HL-60 (cell line): ENCODE results near the gene PTPRK.

Experiments
- DNase-seq, 2 experiments: peaks; one replicate each; pipeline ENCODE4 v3.0.0-alpha.2; 2010 to 2020; ENCODE audit warnings: low read depth in 1 of 2, low spot score in 1 of 2
- H3K27ac ChIP-seq: fragments of 250-450 bp; sonication (Bioruptor Pico); replicated peaks from 2 replicates; pipeline ENCODE4 v1.5.1; 2020; ENCODE audit warnings: mild to moderate bottlenecking, moderate library complexity
- H3K27me3 ChIP-seq: fragments of 250-450 bp; sonication (Bioruptor Pico); 2 replicates; pipeline ENCODE4 v1.5.1; 2021; ENCODE audit warnings: mild to moderate bottlenecking, moderate library complexity; ENCODE audit not compliant: insufficient read depth, poor library complexity, severe bottlenecking
- H3K4me3 ChIP-seq: replicated peaks from 2 replicates; pipeline ENCODE4 v1.5.1; 2011; ENCODE audit warnings: mild to moderate bottlenecking, control low read depth, low read length; ENCODE audit not compliant: insufficient read depth
- GABPA ChIP-seq: IDR thresholded peaks from 2 replicates; pipeline ENCODE4 v1.6.1; 2012; ENCODE audit warnings: low read depth
- POLR2AphosphoS5 ChIP-seq: IDR thresholded peaks from 2 replicates; pipeline ENCODE4 v1.6.1; 2012; ENCODE audit warnings: low read depth
- SPI1 ChIP-seq: IDR thresholded peaks from 2 replicates; pipeline ENCODE4 v1.6.1; 2012; ENCODE audit warnings: low read depth, mild to moderate bottlenecking, borderline replicate concordance
- TF ChIP-seq, protein P1 (sequence below): IDR thresholded peaks from one replicate; pipeline ENCODE4 v1.5.1; 2011; ENCODE audit warnings: low read length, control low read depth, inconsistent platforms; ENCODE audit not compliant: insufficient read depth
- TF ChIP-seq, protein P2 (sequence below): IDR thresholded peaks from 2 replicates; pipeline ENCODE4 v1.6.1; 2012; ENCODE audit warnings: low read depth; ENCODE audit not compliant: insufficient replicate concordance

PTPRK gene

DNA sequence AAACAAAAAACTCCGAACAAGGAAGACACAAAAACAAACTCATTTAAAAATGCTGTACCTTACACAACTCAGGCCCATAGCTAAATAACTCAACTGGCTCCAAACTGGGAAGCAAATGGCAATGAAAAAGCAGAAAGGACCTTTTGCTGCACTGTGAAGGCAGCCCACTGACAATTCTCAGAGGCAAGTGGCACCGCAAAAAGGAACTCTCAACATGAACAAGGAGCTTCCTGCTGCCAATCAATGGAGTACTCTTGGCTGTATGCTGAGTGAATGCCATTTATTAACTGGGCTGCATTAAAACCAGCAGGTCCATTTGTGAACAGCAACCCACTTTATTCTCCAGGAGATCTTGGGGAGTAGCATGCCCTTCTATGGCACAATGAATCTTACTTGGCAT, 209.9 kb downstream of the PTPRK start:
- Histone ChIP-seq H3K4me3 (no peak overlapping the region), H3K27ac (no peak overlapping the region), H3K27me3 (no peaks in the 10 kb centered on the region)
- TF ChIP-seq, protein P1, sequence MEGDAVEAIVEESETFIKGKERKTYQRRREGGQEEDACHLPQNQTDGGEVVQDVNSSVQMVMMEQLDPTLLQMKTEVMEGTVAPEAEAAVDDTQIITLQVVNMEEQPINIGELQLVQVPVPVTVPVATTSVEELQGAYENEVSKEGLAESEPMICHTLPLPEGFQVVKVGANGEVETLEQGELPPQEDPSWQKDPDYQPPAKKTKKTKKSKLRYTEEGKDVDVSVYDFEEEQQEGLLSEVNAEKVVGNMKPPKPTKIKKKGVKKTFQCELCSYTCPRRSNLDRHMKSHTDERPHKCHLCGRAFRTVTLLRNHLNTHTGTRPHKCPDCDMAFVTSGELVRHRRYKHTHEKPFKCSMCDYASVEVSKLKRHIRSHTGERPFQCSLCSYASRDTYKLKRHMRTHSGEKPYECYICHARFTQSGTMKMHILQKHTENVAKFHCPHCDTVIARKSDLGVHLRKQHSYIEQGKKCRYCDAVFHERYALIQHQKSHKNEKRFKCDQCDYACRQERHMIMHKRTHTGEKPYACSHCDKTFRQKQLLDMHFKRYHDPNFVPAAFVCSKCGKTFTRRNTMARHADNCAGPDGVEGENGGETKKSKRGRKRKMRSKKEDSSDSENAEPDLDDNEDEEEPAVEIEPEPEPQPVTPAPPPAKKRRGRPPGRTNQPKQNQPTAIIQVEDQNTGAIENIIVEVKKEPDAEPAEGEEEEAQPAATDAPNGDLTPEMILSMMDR = no peak
- no peak for TF ChIP-seq POLR2AphosphoS5
- no peak for TF ChIP-seq SPI1
- TF ChIP-seq, protein P2, sequence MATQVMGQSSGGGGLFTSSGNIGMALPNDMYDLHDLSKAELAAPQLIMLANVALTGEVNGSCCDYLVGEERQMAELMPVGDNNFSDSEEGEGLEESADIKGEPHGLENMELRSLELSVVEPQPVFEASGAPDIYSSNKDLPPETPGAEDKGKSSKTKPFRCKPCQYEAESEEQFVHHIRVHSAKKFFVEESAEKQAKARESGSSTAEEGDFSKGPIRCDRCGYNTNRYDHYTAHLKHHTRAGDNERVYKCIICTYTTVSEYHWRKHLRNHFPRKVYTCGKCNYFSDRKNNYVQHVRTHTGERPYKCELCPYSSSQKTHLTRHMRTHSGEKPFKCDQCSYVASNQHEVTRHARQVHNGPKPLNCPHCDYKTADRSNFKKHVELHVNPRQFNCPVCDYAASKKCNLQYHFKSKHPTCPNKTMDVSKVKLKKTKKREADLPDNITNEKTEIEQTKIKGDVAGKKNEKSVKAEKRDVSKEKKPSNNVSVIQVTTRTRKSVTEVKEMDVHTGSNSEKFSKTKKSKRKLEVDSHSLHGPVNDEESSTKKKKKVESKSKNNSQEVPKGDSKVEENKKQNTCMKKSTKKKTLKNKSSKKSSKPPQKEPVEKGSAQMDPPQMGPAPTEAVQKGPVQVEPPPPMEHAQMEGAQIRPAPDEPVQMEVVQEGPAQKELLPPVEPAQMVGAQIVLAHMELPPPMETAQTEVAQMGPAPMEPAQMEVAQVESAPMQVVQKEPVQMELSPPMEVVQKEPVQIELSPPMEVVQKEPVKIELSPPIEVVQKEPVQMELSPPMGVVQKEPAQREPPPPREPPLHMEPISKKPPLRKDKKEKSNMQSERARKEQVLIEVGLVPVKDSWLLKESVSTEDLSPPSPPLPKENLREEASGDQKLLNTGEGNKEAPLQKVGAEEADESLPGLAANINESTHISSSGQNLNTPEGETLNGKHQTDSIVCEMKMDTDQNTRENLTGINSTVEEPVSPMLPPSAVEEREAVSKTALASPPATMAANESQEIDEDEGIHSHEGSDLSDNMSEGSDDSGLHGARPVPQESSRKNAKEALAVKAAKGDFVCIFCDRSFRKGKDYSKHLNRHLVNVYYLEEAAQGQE = no peak
- TF ChIP-seq GABPA = no peak
- peak in 1 of 2 experiments; percentile 20 for DNase-seq

DNA sequence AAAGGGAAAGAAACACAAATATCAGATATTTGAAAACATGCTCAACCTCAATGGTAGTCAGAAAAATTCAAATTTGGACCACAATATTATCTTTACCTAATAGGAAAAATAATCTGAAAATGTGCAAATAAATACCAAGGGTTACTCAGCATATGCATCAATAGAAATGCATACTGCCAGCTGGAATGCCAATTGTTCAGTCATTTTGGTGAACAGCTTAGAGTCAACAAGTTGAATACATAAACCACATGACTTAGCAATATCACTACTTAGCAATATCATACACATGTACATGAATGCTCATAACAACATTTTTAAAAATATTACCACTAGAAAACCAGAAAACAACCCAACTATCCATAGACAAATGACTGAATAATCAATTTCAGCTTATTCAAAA, 212.7 kb downstream of the PTPRK start:
- H3K27me3 ChIP-seq = no peaks in the 10 kb centered on the region
- TF ChIP-seq SPI1 (no peak), GABPA (no peak), POLR2AphosphoS5 (no peak)
- TF ChIP-seq, protein P1 = no peak
- TF ChIP-seq, protein P2 = no peak
- no peak overlapping the region for H3K4me3 ChIP-seq
- DNase-seq = no peak
- H3K27ac ChIP-seq = no peak overlapping the region

DNA sequence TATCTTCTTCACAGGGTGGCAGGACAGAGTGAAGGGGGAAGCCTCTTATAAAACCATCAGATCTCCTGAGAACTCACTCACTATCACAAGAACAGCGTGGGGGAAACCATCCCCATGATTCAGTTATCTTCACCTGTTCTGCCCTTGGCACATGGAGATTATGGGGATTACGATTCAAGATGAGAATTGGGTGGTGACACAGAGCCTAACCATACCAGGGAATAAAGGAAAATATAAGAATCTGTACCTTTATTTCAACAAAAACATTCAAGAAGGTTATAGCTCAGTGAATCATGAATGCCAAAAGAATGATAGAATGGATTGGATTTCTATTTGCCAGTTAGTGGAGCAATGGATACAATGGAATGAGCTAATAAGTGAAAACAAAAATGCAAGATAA, 214.4 kb downstream of the PTPRK start:
- TF ChIP-seq POLR2AphosphoS5 = no peak
- Histone ChIP-seq H3K27ac (no peak overlapping the region), H3K4me3 (no peak overlapping the region), H3K27me3 (no peaks in the 10 kb centered on the region)
- DNase-seq = no peak

DNA sequence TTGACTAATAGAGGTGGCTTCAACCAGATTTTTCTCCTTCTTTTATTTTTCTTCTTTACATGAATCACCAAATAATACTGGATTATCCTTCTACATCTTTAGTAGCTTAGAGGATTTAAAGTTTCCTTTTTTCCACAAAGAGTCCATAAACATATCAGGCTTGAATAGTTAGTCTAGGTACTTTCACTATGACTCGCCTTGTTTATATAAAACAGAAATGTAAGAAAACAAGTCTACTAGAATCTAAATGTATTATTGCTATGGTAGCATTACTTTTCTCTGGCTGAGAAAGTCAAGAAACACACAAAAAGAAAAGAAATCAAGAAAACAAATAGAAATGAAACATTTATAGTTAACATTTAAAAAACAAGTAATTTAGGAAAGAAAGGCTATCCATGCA, 215.2 kb downstream of the PTPRK start:
- Histone ChIP-seq H3K4me3 (no peak overlapping the region), H3K27me3 (no peaks in the 10 kb centered on the region), H3K27ac (no peak overlapping the region)
- TF ChIP-seq, protein P1 = no peak
- TF ChIP-seq POLR2AphosphoS5 (no peak), SPI1 (no peak), GABPA (no peak)
- TF ChIP-seq, protein P2 = no peak
- DNase-seq = no peak
